ENCODE results near the gene NELL2. TPM values are rescaled to one million over a fixed set of nuclear protein-coding genes. Genes with fewer than 3 reads are reported as not detected.

The NELL2 gene
- polyA plus RNA-seq, 1 of the 3 experiments (the other 2 are of a cell fraction): 0.35 TPM

- TF ChIP-seq ZBTB33 (IDR thresholded peaks at IDR 0.05; ENCODE audit: borderline replicate concordance, low read depth): no peak
- no peak for TF ChIP-seq TAF1 (IDR thresholded peaks at IDR 0.05; ENCODE audit: borderline replicate concordance, low read depth, low read length)
Measured at GRCh38 chr12:44830566-44831055, 45.5 kb downstream of the NELL2 start (continued).

DNA sequence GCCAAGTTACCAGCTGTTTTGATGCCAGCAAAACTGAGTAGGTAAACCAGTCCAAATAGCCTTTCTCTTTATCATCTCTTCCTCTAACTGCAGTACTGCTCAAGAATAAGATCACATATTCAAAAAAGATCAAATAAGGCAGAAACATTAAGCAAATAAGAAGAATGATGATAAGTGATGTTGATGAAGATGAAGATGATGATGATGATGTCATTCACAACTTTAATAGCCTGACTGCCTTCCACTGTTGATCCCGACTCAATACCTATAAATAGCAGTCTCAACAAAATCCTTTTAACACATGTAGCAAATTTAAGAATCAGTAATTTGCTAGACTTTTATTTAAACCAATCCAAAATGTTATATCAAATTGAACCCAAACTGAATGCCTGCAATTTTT is 47.1 kb downstream of the NELL2 start:
- 31% methylated on average over 1 of the region's 1 CpG for WGBS (ENCODE audit: low lambda C conversion rate)
- CTCF ChIA-PET: no interaction called here
- H4K20me1 ChIP-seq (ENCODE audit: insufficient read depth): no peaks in the 10 kb centered on the region
- no peak overlapping the region for H3K4me2 ChIP-seq
- POLR2A ChIA-PET: no interaction called here
- H3K9me2 ChIP-seq: no peaks in the 10 kb centered on the region
- TF ChIP-seq TCF12 (IDR thresholded peaks at IDR 0.05) (no peak), MXI1 (IDR thresholded peaks at IDR 0.05; ENCODE audit: low read depth, low read length) (no peak), NRF1 (IDR thresholded peaks at IDR 0.05; ENCODE audit: low read depth, low read length) (no peak), EZH2phosphoT487 (IDR thresholded peaks at IDR 0.05; ENCODE audit: borderline replicate concordance, low read depth) (no peak), GABPA (IDR thresholded peaks at IDR 0.05; ENCODE audit: low read depth) (no peak), FOXM1 (IDR thresholded peaks at IDR 0.05; ENCODE audit: low read depth) (no peak)
- no peaks in the 10 kb centered on the region for H3F3A ChIP-seq (replicated peaks; ENCODE audit: insufficient read depth)
- no peaks in the 10 kb centered on the region for H3K79me2 ChIP-seq (ENCODE audit: insufficient read depth)
- no peak for DNase-seq
- no peak overlapping the region for H3K4me3 ChIP-seq (ENCODE audit: low read depth in 2 of 2, low read length in 1 of 2)
- no peaks in the 10 kb centered on the region for H3K27me3 ChIP-seq (ENCODE audit: insufficient read depth)
- H3K4me1 ChIP-seq (ENCODE audit: control insufficient read depth in 1 of 2, insufficient read depth in 2 of 2, low read depth in 1 of 2, low read length in 1 of 2): no peaks in the 10 kb centered on the region; a peak in 1 of 4 replicates
- no peaks in the 10 kb centered on the region for H3K9me3 ChIP-seq
- no peak overlapping the region for H3K27ac ChIP-seq (ENCODE audit: low read depth in 2 of 2, low read length in 1 of 2)
- H3K36me3 ChIP-seq (replicated peaks in 1 of 2; ENCODE audit: control insufficient read depth in 1 of 2, insufficient read depth in 2 of 2, low read length in 1 of 2): no peaks in the 10 kb centered on the region
- H2AFZ ChIP-seq (ENCODE audit: low read depth): no peak overlapping the region
- H3K9ac ChIP-seq: no peak overlapping the region

GRCh38 chr12:44827832-44828438 is 48.2 kb downstream of the NELL2 start:
- POLR2A ChIA-PET: no interaction called here
- CTCF ChIA-PET: no interaction called here
- WGBS (ENCODE audit: low lambda C conversion rate): 18% methylated on average over 3 of the region's 3 CpGs

More at GRCh38 chr12:44827832-44828438, 48.2 kb downstream of the NELL2 start:
- no peak overlapping the region for H3K9ac ChIP-seq
- no peaks in the 10 kb centered on the region for H3K27me3 ChIP-seq (ENCODE audit: insufficient read depth)
- H3K9me3 ChIP-seq: no peaks in the 10 kb centered on the region
- no peaks in the 10 kb centered on the region for H3K9me2 ChIP-seq
- no peaks in the 10 kb centered on the region for H3K79me2 ChIP-seq (ENCODE audit: insufficient read depth)
- H3K4me3 ChIP-seq (ENCODE audit: low read depth in 2 of 2, low read length in 1 of 2): no peak overlapping the region
- DNase-seq: no peak
- no peak overlapping the region for H3K27ac ChIP-seq (ENCODE audit: low read depth in 2 of 2, low read length in 1 of 2)
- H3K4me2 ChIP-seq: no peak overlapping the region
- no peak overlapping the region for H2AFZ ChIP-seq (ENCODE audit: low read depth)
- no peaks in the 10 kb centered on the region; a peak in 1 of 4 replicates for H3K4me1 ChIP-seq (ENCODE audit: control insufficient read depth in 1 of 2, insufficient read depth in 2 of 2, low read depth in 1 of 2, low read length in 1 of 2)
- no peaks in the 10 kb centered on the region for H4K20me1 ChIP-seq (ENCODE audit: insufficient read depth)
- H3F3A ChIP-seq (replicated peaks; ENCODE audit: insufficient read depth): no peaks in the 10 kb centered on the region
- TF ChIP-seq MEF2A (IDR thresholded peaks at IDR 0.05; ENCODE audit: borderline replicate concordance, low read depth) (no peak), ELF1 (IDR thresholded peaks at IDR 0.05) (no peak), GABPA (IDR thresholded peaks at IDR 0.05; ENCODE audit: low read depth) (no peak), FOXJ3 (CRISPR knock-in tag; IDR thresholded peaks at IDR 0.05) (no peak), RFX5 (IDR thresholded peaks at IDR 0.05; ENCODE audit: low read length) (no peak), MXI1 (IDR thresholded peaks at IDR 0.05; ENCODE audit: low read depth, low read length) (no peak), GATA2 (CRISPR knock-in tag; IDR thresholded peaks at IDR 0.05) (no peak)
- TF ChIP-seq, protein P1, sequence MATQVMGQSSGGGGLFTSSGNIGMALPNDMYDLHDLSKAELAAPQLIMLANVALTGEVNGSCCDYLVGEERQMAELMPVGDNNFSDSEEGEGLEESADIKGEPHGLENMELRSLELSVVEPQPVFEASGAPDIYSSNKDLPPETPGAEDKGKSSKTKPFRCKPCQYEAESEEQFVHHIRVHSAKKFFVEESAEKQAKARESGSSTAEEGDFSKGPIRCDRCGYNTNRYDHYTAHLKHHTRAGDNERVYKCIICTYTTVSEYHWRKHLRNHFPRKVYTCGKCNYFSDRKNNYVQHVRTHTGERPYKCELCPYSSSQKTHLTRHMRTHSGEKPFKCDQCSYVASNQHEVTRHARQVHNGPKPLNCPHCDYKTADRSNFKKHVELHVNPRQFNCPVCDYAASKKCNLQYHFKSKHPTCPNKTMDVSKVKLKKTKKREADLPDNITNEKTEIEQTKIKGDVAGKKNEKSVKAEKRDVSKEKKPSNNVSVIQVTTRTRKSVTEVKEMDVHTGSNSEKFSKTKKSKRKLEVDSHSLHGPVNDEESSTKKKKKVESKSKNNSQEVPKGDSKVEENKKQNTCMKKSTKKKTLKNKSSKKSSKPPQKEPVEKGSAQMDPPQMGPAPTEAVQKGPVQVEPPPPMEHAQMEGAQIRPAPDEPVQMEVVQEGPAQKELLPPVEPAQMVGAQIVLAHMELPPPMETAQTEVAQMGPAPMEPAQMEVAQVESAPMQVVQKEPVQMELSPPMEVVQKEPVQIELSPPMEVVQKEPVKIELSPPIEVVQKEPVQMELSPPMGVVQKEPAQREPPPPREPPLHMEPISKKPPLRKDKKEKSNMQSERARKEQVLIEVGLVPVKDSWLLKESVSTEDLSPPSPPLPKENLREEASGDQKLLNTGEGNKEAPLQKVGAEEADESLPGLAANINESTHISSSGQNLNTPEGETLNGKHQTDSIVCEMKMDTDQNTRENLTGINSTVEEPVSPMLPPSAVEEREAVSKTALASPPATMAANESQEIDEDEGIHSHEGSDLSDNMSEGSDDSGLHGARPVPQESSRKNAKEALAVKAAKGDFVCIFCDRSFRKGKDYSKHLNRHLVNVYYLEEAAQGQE (IDR thresholded peaks at IDR 0.05; ENCODE audit: low read depth, low read length): no peak
- TF ChIP-seq, protein P2, sequence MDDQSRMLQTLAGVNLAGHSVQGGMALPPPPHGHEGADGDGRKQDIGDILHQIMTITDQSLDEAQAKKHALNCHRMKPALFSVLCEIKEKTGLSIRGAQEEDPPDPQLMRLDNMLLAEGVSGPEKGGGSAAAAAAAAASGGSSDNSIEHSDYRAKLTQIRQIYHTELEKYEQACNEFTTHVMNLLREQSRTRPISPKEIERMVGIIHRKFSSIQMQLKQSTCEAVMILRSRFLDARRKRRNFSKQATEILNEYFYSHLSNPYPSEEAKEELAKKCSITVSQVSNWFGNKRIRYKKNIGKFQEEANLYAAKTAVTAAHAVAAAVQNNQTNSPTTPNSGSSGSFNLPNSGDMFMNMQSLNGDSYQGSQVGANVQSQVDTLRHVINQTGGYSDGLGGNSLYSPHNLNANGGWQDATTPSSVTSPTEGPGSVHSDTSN (IDR thresholded peaks at IDR 0.05): no peak
- no peaks in the 10 kb centered on the region for H3K36me3 ChIP-seq (replicated peaks in 1 of 2; ENCODE audit: control insufficient read depth in 1 of 2, insufficient read depth in 2 of 2, low read length in 1 of 2)

All from SK-N-SH (cell line).